HepG2 (cell line): ENCODE measurements around the gene SLC1A4. TPM values are rescaled to one million over a fixed set of nuclear protein-coding genes. Genes with fewer than 3 reads are reported as not detected.

Experiments
- CBX5 ChIP-seq: sonication (generic); formaldehyde crosslinking; IDR thresholded peaks from 2 replicates; pipeline ENCODE4 v1.4.0; 2020; ENCODE audit warnings: missing genetic modification reagents, borderline replicate concordance
- ERF ChIP-seq: IDR thresholded peaks from 2 replicates; pipeline ENCODE4 v1.6.1; 2018; ENCODE audit warnings: missing biosample characterization, missing genetic modification reagents
- KLF6 ChIP-seq: IDR thresholded peaks from 2 replicates; pipeline ENCODE4 v1.8.0; 2016; ENCODE audit warnings: missing biosample characterization, missing genetic modification reagents
- NAIF1 ChIP-seq: sonication (generic); formaldehyde crosslinking; IDR thresholded peaks from 2 replicates; pipeline ENCODE4 v1.5.0; 2020; ENCODE audit warnings: mild to moderate bottlenecking, missing genetic modification reagents, borderline replicate concordance
- NFIB ChIP-seq: sonication (generic); formaldehyde crosslinking; IDR thresholded peaks from 2 replicates; pipeline ENCODE4 v1.9.0; 2021; ENCODE audit warnings: missing genetic modification reagents, mild to moderate bottlenecking, borderline replicate concordance
- NONO ChIP-seq, 2 experiments: fragments of 450-650 bp in 1 of 2; sonication (generic) in 1 of 2; formaldehyde crosslinking in 1 of 2; IDR thresholded peaks in 1 of 2; conservative IDR thresholded peaks in 1 of 2; 2 replicates each; pipeline versions ENCODE4 v1.6.1 to v1.8.0; 2017 to 2022; ENCODE audit warnings: mild to moderate bottlenecking in 1 of 2, missing genetic modification reagents in 1 of 2, moderate library complexity in 1 of 2
- PCBP2 ChIP-seq: fragments of 200-400 bp; formaldehyde crosslinking; optimal IDR thresholded peaks from 2 replicates; pipeline ENCODE3; 2018; ENCODE audit warnings: low read length, low read depth; ENCODE audit not compliant: poor library complexity, severe bottlenecking
- PHF21A ChIP-seq: sonication (generic); formaldehyde crosslinking; IDR thresholded peaks from 2 replicates; pipeline ENCODE4 v1.5.0; 2020; ENCODE audit warnings: mild to moderate bottlenecking, missing genetic modification reagents
- SKI ChIP-seq: fragments of 450-650 bp; IDR thresholded peaks from one replicate; pipeline ENCODE4 v1.6.1; 2018; ENCODE audit warnings: mild to moderate bottlenecking; ENCODE audit not compliant: partially characterized antibody
- SNAI1 ChIP-seq: sonication (generic); formaldehyde crosslinking; IDR thresholded peaks from 2 replicates; pipeline ENCODE4 v1.5.0; 2020; ENCODE audit warnings: mild to moderate bottlenecking, missing genetic modification reagents, borderline replicate concordance
- ZBTB49 ChIP-seq: sonication (generic); formaldehyde crosslinking; IDR thresholded peaks from 2 replicates; pipeline ENCODE4 v1.4.0; 2020; ENCODE audit warnings: missing genetic modification reagents, borderline replicate concordance
- ZFP91 ChIP-seq: sonication (generic); formaldehyde crosslinking; IDR thresholded peaks from 2 replicates; pipeline ENCODE4 v1.9.0; 2022; ENCODE audit warnings: missing genetic modification reagents, mild to moderate bottlenecking, borderline replicate concordance
- ZNF280D ChIP-seq: sonication (generic); formaldehyde crosslinking; IDR thresholded peaks from 2 replicates; pipeline ENCODE4 v1.5.1; 2020; ENCODE audit warnings: mild to moderate bottlenecking, missing genetic modification reagents
- ZNF720 ChIP-seq: sonication (generic); formaldehyde crosslinking; IDR thresholded peaks from 2 replicates; pipeline ENCODE4 v1.4.0; 2020; ENCODE audit warnings: missing genetic modification reagents
- ZNF883 ChIP-seq: sonication (generic); formaldehyde crosslinking; IDR thresholded peaks from 2 replicates; pipeline ENCODE4 v1.5.1; 2020; ENCODE audit warnings: mild to moderate bottlenecking, missing genetic modification reagents; ENCODE audit errors: not compliant biosample characterization
- polyA plus RNA-seq, 8 experiments: library from polyadenylated mRNA; depleted of rRNA in 3 of 8; stranded (reverse) in 7 of 8; unstranded in 1 of 8; fragments of >200 nt; fragmentation: Illumina TruSeq in 4 of 8; extraction: Trizol in 4 of 8; gene quantifications; 2 replicates each; pipeline versions ENCODE4 v1.2.1 to v1.2.3, GENCODE V29; 2011 to 2016; ENCODE audit warnings: low read depth in 4 of 8, missing spikeins in 1 of 8, mixed read lengths in 1 of 8; ENCODE audit not compliant: insufficient read depth in 1 of 8
- total RNA-seq, 5 experiments: library from RNA; depleted of rRNA; stranded (reverse); fragments of >200 nt; fragmentation: Illumina TruSeq; extraction: Trizol; gene quantifications; 2 replicates each; pipeline ENCODE4 v1.2.3, GENCODE V29; 2016; ENCODE audit warnings: low read depth in 1 of 5
- TF ChIP-seq, protein P1 (sequence below): sonication (generic); formaldehyde crosslinking; IDR thresholded peaks from 2 replicates; pipeline ENCODE4 v1.4.0; 2020; ENCODE audit warnings: missing genetic modification reagents

The SLC1A4 gene
- total and polyA plus RNA-seq, 2 of the 13 experiments (the other 11 are each of a cell fraction or from before 2014, with no cell fraction given), result 21.0 to 39.6 TPM

- TF ChIP-seq, protein P1, sequence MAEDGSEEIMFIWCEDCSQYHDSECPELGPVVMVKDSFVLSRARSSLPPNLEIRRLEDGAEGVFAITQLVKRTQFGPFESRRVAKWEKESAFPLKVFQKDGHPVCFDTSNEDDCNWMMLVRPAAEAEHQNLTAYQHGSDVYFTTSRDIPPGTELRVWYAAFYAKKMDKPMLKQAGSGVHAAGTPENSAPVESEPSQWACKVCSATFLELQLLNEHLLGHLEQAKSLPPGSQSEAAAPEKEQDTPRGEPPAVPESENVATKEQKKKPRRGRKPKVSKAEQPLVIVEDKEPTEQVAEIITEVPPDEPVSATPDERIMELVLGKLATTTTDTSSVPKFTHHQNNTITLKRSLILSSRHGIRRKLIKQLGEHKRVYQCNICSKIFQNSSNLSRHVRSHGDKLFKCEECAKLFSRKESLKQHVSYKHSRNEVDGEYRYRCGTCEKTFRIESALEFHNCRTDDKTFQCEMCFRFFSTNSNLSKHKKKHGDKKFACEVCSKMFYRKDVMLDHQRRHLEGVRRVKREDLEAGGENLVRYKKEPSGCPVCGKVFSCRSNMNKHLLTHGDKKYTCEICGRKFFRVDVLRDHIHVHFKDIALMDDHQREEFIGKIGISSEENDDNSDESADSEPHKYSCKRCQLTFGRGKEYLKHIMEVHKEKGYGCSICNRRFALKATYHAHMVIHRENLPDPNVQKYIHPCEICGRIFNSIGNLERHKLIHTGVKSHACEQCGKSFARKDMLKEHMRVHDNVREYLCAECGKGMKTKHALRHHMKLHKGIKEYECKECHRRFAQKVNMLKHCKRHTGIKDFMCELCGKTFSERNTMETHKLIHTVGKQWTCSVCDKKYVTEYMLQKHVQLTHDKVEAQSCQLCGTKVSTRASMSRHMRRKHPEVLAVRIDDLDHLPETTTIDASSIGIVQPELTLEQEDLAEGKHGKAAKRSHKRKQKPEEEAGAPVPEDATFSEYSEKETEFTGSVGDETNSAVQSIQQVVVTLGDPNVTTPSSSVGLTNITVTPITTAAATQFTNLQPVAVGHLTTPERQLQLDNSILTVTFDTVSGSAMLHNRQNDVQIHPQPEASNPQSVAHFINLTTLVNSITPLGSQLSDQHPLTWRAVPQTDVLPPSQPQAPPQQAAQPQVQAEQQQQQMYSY (CRISPR knock-in tag), result no peak
- TF ChIP-seq ERF (CRISPR knock-in tag), result peak; percentile 43; the same call in 1 of the 2 replicates
- no peak for TF ChIP-seq ZFP91
- TF ChIP-seq ZNF883 (CRISPR knock-in tag), result no peak
- no peak for TF ChIP-seq NFIB
- no peak for TF ChIP-seq ZBTB49 (CRISPR knock-in tag)
- no peak for TF ChIP-seq NAIF1
- no peak for TF ChIP-seq NONO (IDR thresholded peaks at IDR 0.05)
- TF ChIP-seq NONO (CRISPR knock-in tag; conservative IDR thresholded peaks at IDR 0.05), result no peak
- TF ChIP-seq KLF6, result no peak
- no peak for TF ChIP-seq ZNF280D (CRISPR knock-in tag)
- no peak for TF ChIP-seq CBX5 (CRISPR knock-in tag)
- TF ChIP-seq PHF21A, result peak; percentile 61; the same call in 1 of the 2 replicates
- no peak for TF ChIP-seq SNAI1 (CRISPR knock-in tag)
- TF ChIP-seq PCBP2, result no peak
- TF ChIP-seq SKI, result peak; percentile 76
- no peak for TF ChIP-seq ZNF720 (CRISPR knock-in tag)
Observed at GRCh38 chr2:64982311-64982857, 6.8 kb upstream of the SLC1A4 start (continued).
